Smooth muscle cell (in vitro differentiated cells): ENCODE data around the gene FAM120B. TPM values are rescaled to one million over a fixed set of nuclear protein-coding genes. Genes with fewer than 3 reads are reported as not detected.

Experiments used
- DNase-seq: peaks from one replicate; lab custom pipeline; 2025; ENCODE audit not compliant: unreplicated experiment; lab: John Stamatoyannopoulos, UW
- H2AFZ ChIP-seq: fragments of 200-600 bp; sonication (generic); 2 replicates; pipeline ENCODE4 v1.6.0; 2016; ENCODE audit warnings: antibody characterized with exemption, low read depth, mild to moderate bottlenecking
- H3F3A ChIP-seq: fragments of 200-600 bp; sonication (generic); 2 replicates; pipeline ENCODE4 v1.6.0; 2017; ENCODE audit warnings: antibody characterized with exemption, low read depth
- H3K27ac ChIP-seq: fragments of 200-600 bp; sonication (generic); 2 replicates; pipeline ENCODE4 v1.5.1; 2016; ENCODE audit warnings: low read depth, mild to moderate bottlenecking
- H3K27me3 ChIP-seq: fragments of 200-600 bp; sonication (generic); 2 replicates; pipeline ENCODE4 v1.6.1; 2016; ENCODE audit warnings: low read depth, mild to moderate bottlenecking
- H3K36me3 ChIP-seq: fragments of 200-600 bp; sonication (generic); 2 replicates; pipeline ENCODE4 v1.5.1; 2016; ENCODE audit warnings: low read depth
- H3K4me1 ChIP-seq: fragments of 200-600 bp; sonication (generic); 2 replicates; pipeline ENCODE4 v1.5.1; 2016; ENCODE audit warnings: low read depth
- H3K4me2 ChIP-seq: fragments of 200-600 bp; sonication (generic); 2 replicates; pipeline ENCODE4 v1.6.0; 2016; ENCODE audit warnings: mild to moderate bottlenecking
- H3K4me3 ChIP-seq: fragments of 200-600 bp; sonication (generic); 2 replicates; pipeline ENCODE4 v1.5.1; 2016; ENCODE audit warnings: mild to moderate bottlenecking
- H3K79me2 ChIP-seq: fragments of 200-600 bp; sonication (generic); 2 replicates; pipeline ENCODE4 v1.6.0; 2016; ENCODE audit warnings: low read depth, mild to moderate bottlenecking
- H3K9ac ChIP-seq: fragments of 200-600 bp; sonication (generic); 2 replicates; pipeline ENCODE4 v1.6.0; 2016; ENCODE audit warnings: low read depth
- H3K9me3 ChIP-seq: fragments of 200-600 bp; sonication (generic); replicated peaks from 2 replicates; pipeline ENCODE4 v1.5.1; 2016; ENCODE audit warnings: low read depth
- H4K20me1 ChIP-seq: fragments of 200-600 bp; sonication (generic); 2 replicates; pipeline ENCODE4 v1.6.0; 2016; ENCODE audit warnings: low read depth
- CTCF ChIP-seq: fragments of 200-600 bp; sonication (generic); IDR thresholded peaks from 2 replicates; pipeline ENCODE4 v1.5.1; 2017; ENCODE audit warnings: borderline replicate concordance, mild to moderate bottlenecking, antibody characterized with exemption; ENCODE audit not compliant: insufficient read depth, poor library complexity, severe bottlenecking
- WGBS: methylation state at CpG from one replicate; pipeline ENCODE4 v1.1.7; 2016; ENCODE audit warnings: low lambda C conversion rate; 5-methylcytosine and 5-hydroxymethylcytosine counted together
- polyA plus RNA-seq: library from polyadenylated mRNA; unstranded; fragments of >200 nt; fragmentation: Nextera tagmentation; extraction: Ambion mirVana; gene quantifications from 2 replicates; pipeline ENCODE4 v1.2.1, GENCODE V29; 2016
- total RNA-seq: library from RNA; depleted of rRNA; stranded (reverse); fragments of >200 nt; gene quantifications from 2 replicates; pipeline ENCODE4 v1.2.3, GENCODE V29; 2014

FAM120B gene
- total and polyA plus RNA-seq, 2 experiments from 2014 or later, result 17.8 to 26.3 TPM

DNA sequence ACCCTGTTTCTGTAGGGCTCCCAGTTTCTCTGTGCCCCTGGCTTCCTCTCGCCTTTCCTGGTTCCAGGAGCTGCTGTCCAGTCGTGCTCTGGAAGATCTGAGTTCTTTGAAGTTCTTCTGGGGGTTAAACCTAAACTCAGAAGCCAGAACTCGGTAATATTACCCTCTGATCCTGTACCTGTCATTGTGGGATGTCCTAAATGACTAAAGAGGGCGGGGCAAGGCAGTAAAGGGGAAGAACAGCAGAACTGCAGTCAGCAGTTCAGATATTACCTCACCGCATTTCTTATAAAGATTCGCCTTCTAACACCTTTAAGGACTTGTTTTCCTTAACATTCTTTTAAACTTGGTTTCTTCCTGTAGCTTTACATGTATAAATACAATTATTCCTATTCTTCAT is 63.9 kb downstream of the FAM120B start:
- H3K9me3 ChIP-seq, result no peaks in the 10 kb centered on the region
- H4K20me1 ChIP-seq, result peaks cover 28% of the 10 kb centered on the region
- TF ChIP-seq CTCF, result no peak
- no peak overlapping the region for H3K27ac ChIP-seq
- no peaks in the 10 kb centered on the region for H3K79me2 ChIP-seq
- no peak overlapping the region for H3K4me3 ChIP-seq
- H3K4me2 ChIP-seq, result no peak overlapping the region
- no peak overlapping the region for H3K9ac ChIP-seq
- H3F3A ChIP-seq, result no peaks in the 10 kb centered on the region
- no peaks in the 10 kb centered on the region for H3K4me1 ChIP-seq
- DNase-seq, result no peak
- 89% methylated on average over 6 of the region's 6 CpGs for WGBS
- H3K27me3 ChIP-seq, result no peaks in the 10 kb centered on the region
- no peaks in the 10 kb centered on the region for H3K36me3 ChIP-seq
- no peak overlapping the region for H2AFZ ChIP-seq

- TF ChIP-seq CTCF, result no peak
- WGBS, result 78% methylated on average over 4 of the region's 4 CpGs
- peaks cover 23% of the 10 kb centered on the region for H4K20me1 ChIP-seq
- H3K4me3 ChIP-seq, result no peak overlapping the region
- H3K27me3 ChIP-seq, result no peaks in the 10 kb centered on the region
- H3K27ac ChIP-seq, result no peak overlapping the region
- no peaks in the 10 kb centered on the region for H3F3A ChIP-seq
- H3K4me1 ChIP-seq, result no peaks in the 10 kb centered on the region
- no peak overlapping the region for H3K9ac ChIP-seq
- H3K4me2 ChIP-seq, result no peak overlapping the region
- H3K9me3 ChIP-seq, result no peaks in the 10 kb centered on the region
- DNase-seq, result no peak
- H3K79me2 ChIP-seq, result no peaks in the 10 kb centered on the region
- no peaks in the 10 kb centered on the region for H3K36me3 ChIP-seq
- H2AFZ ChIP-seq, result no peak overlapping the region
Measured at GRCh38 chr6:170371080-170371479, 64.5 kb downstream of the FAM120B start.

GRCh38 chr6:170371588-170371987 is 65.0 kb downstream of the FAM120B start:
- H3K36me3 ChIP-seq, result no peaks in the 10 kb centered on the region
- H3K27me3 ChIP-seq, result no peaks in the 10 kb centered on the region
- DNase-seq, result no peak
- H3K4me2 ChIP-seq, result no peak overlapping the region
- H2AFZ ChIP-seq, result no peak overlapping the region
- H3F3A ChIP-seq, result no peaks in the 10 kb centered on the region
- no peak for TF ChIP-seq CTCF
- H3K9me3 ChIP-seq, result no peaks in the 10 kb centered on the region
- 79% methylated on average over 8 of the region's 8 CpGs for WGBS
- no peak overlapping the region for H3K27ac ChIP-seq
- H3K4me1 ChIP-seq, result no peaks in the 10 kb centered on the region
- no peaks in the 10 kb centered on the region for H3K79me2 ChIP-seq
- H4K20me1 ChIP-seq, result peaks cover 18% of the 10 kb centered on the region
- no peak overlapping the region for H3K4me3 ChIP-seq
- no peak overlapping the region for H3K9ac ChIP-seq

- Histone ChIP-seq H3K27me3 (no peaks in the 10 kb centered on the region), H3K9me3 (no peaks in the 10 kb centered on the region), H3K79me2 (no peaks in the 10 kb centered on the region), H3K27ac (no peak overlapping the region), H3K4me2 (no peak overlapping the region), H2AFZ (no peak overlapping the region), H4K20me1 (peaks cover 13% of the 10 kb centered on the region), H3F3A (no peaks in the 10 kb centered on the region), H3K36me3 (no peaks in the 10 kb centered on the region), H3K4me1 (no peaks in the 10 kb centered on the region), H3K9ac (no peak overlapping the region), H3K4me3 (no peak overlapping the region)
- TF ChIP-seq CTCF, result no peak
- no peak for DNase-seq
- 94% methylated on average over 11 of the region's 11 CpGs for whole genome bisulfite sequencing
Measured at GRCh38 chr6:170372380-170373325, 66.1 kb downstream of the FAM120B start.
